ENCODE data around the gene NALF2. TPM values are rescaled to one million over a fixed set of nuclear protein-coding genes. Genes with fewer than 3 reads are reported as not detected.

The NALF2 gene
- polyA plus RNA-seq, 2 of the 4 experiments (the other 2 are of a cell fraction), result 1.4 to 2.1 TPM

- FAIRE-seq (peak; percentile 43), DNase-seq (ENCODE audit: low read depth in 1 of 2, low spot score in 1 of 2) (no peak), ATAC-seq (no peak; a peak in 1 of 6 replicates)
- Histone ChIP-seq H3K4me2 (0 out of 3 replicates have a peak overlapping the region, but pooled peaks have one; percentile 47), H3K9me3 (no peaks in the 10 kb centered on the region), H3K4me3 (no peak overlapping the region), H3K27ac (no peak overlapping the region), H3K4me1 (peaks cover 5% of the 10 kb centered on the region; the same call in 1 of the 3 replicates)
- ChIA-PET CTCF (interaction anchor here (0.7 to 5.8 kb wide), 5 partner anchors 10 to 611 kb away, joined by 3 to 55 read pairs (median 3); partner anchors contain the start of gene NALF2), POLR2A (no interaction called here)
- 29% methylated on average over 1 of the region's 1 CpG for WGBS (ENCODE audit: missing lambda C conversion rate)
- TF ChIP-seq FOSL2 (IDR thresholded peaks at IDR 0.05) (no peak), FOSL2 (CRISPR knock-in tag; IDR thresholded peaks at IDR 0.05) (peak; percentile 34; the same call in 1 of the 2 replicates), CHD4 (IDR thresholded peaks at IDR 0.05; ENCODE audit: borderline replicate concordance) (no peak), JUNB (IDR thresholded peaks at IDR 0.05) (no peak), MYC (IDR thresholded peaks at IDR 0.05; ENCODE audit: borderline replicate concordance, low read length) (no peak), HES2 (IDR thresholded peaks at IDR 0.05) (no peak)
Measured at GRCh38 chrX:69493766-69494165, 10.4 kb upstream of the NALF2 start.

- peaks cover 5% of the 10 kb centered on the region; the same call in 1 of the 3 replicates for H3K4me1 ChIP-seq
- 0% methylated on average over 1 of the region's 1 CpG for WGBS (ENCODE audit: missing lambda C conversion rate)
- TF ChIP-seq TFCP2L1 (CRISPR knock-in tag; IDR thresholded peaks at IDR 0.05), result no peak
- TF ChIP-seq, protein P1, sequence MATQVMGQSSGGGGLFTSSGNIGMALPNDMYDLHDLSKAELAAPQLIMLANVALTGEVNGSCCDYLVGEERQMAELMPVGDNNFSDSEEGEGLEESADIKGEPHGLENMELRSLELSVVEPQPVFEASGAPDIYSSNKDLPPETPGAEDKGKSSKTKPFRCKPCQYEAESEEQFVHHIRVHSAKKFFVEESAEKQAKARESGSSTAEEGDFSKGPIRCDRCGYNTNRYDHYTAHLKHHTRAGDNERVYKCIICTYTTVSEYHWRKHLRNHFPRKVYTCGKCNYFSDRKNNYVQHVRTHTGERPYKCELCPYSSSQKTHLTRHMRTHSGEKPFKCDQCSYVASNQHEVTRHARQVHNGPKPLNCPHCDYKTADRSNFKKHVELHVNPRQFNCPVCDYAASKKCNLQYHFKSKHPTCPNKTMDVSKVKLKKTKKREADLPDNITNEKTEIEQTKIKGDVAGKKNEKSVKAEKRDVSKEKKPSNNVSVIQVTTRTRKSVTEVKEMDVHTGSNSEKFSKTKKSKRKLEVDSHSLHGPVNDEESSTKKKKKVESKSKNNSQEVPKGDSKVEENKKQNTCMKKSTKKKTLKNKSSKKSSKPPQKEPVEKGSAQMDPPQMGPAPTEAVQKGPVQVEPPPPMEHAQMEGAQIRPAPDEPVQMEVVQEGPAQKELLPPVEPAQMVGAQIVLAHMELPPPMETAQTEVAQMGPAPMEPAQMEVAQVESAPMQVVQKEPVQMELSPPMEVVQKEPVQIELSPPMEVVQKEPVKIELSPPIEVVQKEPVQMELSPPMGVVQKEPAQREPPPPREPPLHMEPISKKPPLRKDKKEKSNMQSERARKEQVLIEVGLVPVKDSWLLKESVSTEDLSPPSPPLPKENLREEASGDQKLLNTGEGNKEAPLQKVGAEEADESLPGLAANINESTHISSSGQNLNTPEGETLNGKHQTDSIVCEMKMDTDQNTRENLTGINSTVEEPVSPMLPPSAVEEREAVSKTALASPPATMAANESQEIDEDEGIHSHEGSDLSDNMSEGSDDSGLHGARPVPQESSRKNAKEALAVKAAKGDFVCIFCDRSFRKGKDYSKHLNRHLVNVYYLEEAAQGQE (IDR thresholded peaks at IDR 0.05), result no peak
- no peak for TF ChIP-seq MAX (IDR thresholded peaks at IDR 0.05)
- TF ChIP-seq HEYL (CRISPR knock-in tag; IDR thresholded peaks at IDR 0.05), result no peak
- TF ChIP-seq ZFP36 (IDR thresholded peaks at IDR 0.05; ENCODE audit: borderline replicate concordance, partially characterized antibody), result no peak
- TF ChIP-seq SMC3 (IDR thresholded peaks at IDR 0.05), result no peak
- no peak for TF ChIP-seq CHD4 (IDR thresholded peaks at IDR 0.05; ENCODE audit: borderline replicate concordance)
- TF ChIP-seq JUNB (IDR thresholded peaks at IDR 0.05), result no peak
- no peak for TF ChIP-seq KDM1A (IDR thresholded peaks at IDR 0.05; ENCODE audit: low read depth)
- TF ChIP-seq RARB (CRISPR knock-in tag; IDR thresholded peaks at IDR 0.05), result no peak
- no peak for TF ChIP-seq SREBF2 (IDR thresholded peaks at IDR 0.05)
- no peak for TF ChIP-seq JUN (IDR thresholded peaks at IDR 0.05)
- no peak for TF ChIP-seq PHF8 (IDR thresholded peaks at IDR 0.05; ENCODE audit: borderline replicate concordance, low read depth)
- ChIA-PET POLR2A (no interaction called here), CTCF (interaction anchor here (1.2 to 5.8 kb wide), 4 partner anchors 122 to 637 kb away, joined by 3 to 55 read pairs (median 5); partner anchors contain the start of gene IGBP1)
- DNase-seq (ENCODE audit: low read depth in 1 of 2, low spot score in 1 of 2) (no peak), ATAC-seq (no peak), FAIRE-seq (no peak)
- H3K9me3 ChIP-seq, result no peaks in the 10 kb centered on the region
- H3K27ac ChIP-seq, result no peak overlapping the region
- H3K4me2 ChIP-seq, result no peak overlapping the region
- no peak overlapping the region for H3K4me3 ChIP-seq
Measured at GRCh38 chrX:69496183-69496582, 7.9 kb upstream of the NALF2 start.

GRCh38 chrX:69501429-69501828, 2.7 kb upstream of the NALF2 start:
- ChIA-PET CTCF (interaction anchor here (0.7 to 1.6 kb wide), 4 partner anchors 9 to 632 kb away, joined by 3 read pairs; no protein-coding TSS in a partner anchor), POLR2A (no interaction called here)
- Histone ChIP-seq H3K4me1 (no peaks in the 10 kb centered on the region), H3K4me3 (no peak overlapping the region), H3K4me2 (no peak overlapping the region), H3K27ac (no peak overlapping the region), H3K9me3 (no peaks in the 10 kb centered on the region)
- FAIRE-seq, result no peak
- peak in 1 of 2 experiments; percentile 61 for DNase-seq (ENCODE audit: low read depth in 1 of 2, low spot score in 1 of 2)
- TF ChIP-seq, protein P2, sequence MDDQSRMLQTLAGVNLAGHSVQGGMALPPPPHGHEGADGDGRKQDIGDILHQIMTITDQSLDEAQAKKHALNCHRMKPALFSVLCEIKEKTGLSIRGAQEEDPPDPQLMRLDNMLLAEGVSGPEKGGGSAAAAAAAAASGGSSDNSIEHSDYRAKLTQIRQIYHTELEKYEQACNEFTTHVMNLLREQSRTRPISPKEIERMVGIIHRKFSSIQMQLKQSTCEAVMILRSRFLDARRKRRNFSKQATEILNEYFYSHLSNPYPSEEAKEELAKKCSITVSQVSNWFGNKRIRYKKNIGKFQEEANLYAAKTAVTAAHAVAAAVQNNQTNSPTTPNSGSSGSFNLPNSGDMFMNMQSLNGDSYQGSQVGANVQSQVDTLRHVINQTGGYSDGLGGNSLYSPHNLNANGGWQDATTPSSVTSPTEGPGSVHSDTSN (IDR thresholded peaks at IDR 0.05), result 0 out of 2 replicates have a peak, but pooled peaks have one; percentile 55
- no peak for TF ChIP-seq KDM1A (IDR thresholded peaks at IDR 0.05; ENCODE audit: low read depth)
- ATAC-seq, result no peak
- 0% methylated on average over 3 of the region's 3 CpGs for WGBS (ENCODE audit: missing lambda C conversion rate)

All from A549 (cell line).